Measurements from ENCODE around the gene RASGRP3.

DNA sequence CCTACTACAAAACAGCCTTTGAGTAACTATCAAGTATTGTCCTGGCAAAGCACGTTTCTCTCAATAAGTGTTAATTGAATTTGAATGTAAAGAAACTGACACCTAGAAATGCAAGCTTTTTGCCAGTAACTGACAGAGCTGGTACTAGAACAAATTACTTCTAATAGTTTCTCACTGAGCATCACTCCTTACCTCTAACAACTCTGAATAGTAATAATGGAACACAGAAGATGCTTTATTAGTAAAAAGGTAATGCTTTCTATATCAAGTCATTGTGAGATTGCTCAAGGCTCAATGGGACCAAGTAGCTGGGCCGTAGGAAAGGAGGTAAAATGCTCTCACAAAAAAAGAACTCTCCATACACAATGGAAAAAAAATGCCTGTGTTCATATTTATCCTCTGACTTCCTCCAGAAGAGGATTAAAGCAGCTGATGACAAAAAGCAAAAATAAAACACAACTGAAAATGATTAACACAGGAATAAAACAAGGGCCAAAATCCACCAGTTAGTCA lies 11.8 kb downstream of the RASGRP3 start:
- TF ChIP-seq CTCF (IDR thresholded peaks at IDR 0.05; ENCODE audit: low read length) (no peak), EZH2 (IDR thresholded peaks at IDR 0.05; ENCODE audit: borderline replicate concordance, low read length) (no peak)
